GM18868 (cell line): ENCODE data around the gene NAPSA.
"Not testable (repeated sequence)": the region's sequence is repeated elsewhere in the genome, so short reads cannot be mapped to it uniquely, and the experiment has no call there.

ENCODE experiments used
- ATAC-seq: cut with Tn5 transposase; IDR thresholded peaks from one replicate; pipeline ENCODE4 v1.9.1; 2021; ENCODE audit warnings: mild to moderate bottlenecking, moderate library complexity; ENCODE audit not compliant: unreplicated experiment

NAPSA gene

GRCh38 chr19:50332244-50333038, 33.0 kb downstream of the NAPSA start:
- no peak for ATAC-seq

- ATAC-seq = no peak
Observed at GRCh38 chr19:50331994-50332243, 33.5 kb downstream of the NAPSA start.

GRCh38 chr19:50331221-50331993, 34.0 kb downstream of the NAPSA start:
- no peak for ATAC-seq

- ATAC-seq = peak; percentile 25
Observed at GRCh38 chr19:50330365-50331078, 34.9 kb downstream of the NAPSA start.

- not testable (repeated sequence) for ATAC-seq
Observed at GRCh38 chr19:50329926-50330294, 35.5 kb downstream of the NAPSA start.

GRCh38 chr19:50329146-50329925, 36.1 kb downstream of the NAPSA start, which contains the start of gene KCNC3:
TSS of gene KCNC3 (minus strand) at chr19:50329377. CDS start at chr19:50329082, 295 bp downstream.
- ATAC-seq = peak; percentile 52

GRCh38 chr19:50328873-50329145, 36.6 kb downstream of the NAPSA start:
- peak; percentile 14 for ATAC-seq

- ATAC-seq = no peak
Observed at GRCh38 chr19:50328224-50328872, 37.1 kb downstream of the NAPSA start.

GRCh38 chr19:50327461-50328223, 37.8 kb downstream of the NAPSA start:
- no peak for ATAC-seq

- ATAC-seq = no peak
Observed at GRCh38 chr19:50327013-50327412, 38.4 kb downstream of the NAPSA start.

GRCh38 chr19:50326101-50326664, 39.3 kb downstream of the NAPSA start:
- ATAC-seq = no peak

- ATAC-seq = no peak
Observed at GRCh38 chr19:50325310-50326100, 39.9 kb downstream of the NAPSA start.

GRCh38 chr19:50324331-50324730, 41.1 kb downstream of the NAPSA start:
- no peak for ATAC-seq

GRCh38 chr19:50323782-50324133, 41.7 kb downstream of the NAPSA start:
- ATAC-seq = no peak

GRCh38 chr19:50322931-50323781, 42.3 kb downstream of the NAPSA start:
- no peak for ATAC-seq

GRCh38 chr19:50322234-50322633, 43.2 kb downstream of the NAPSA start:
- ATAC-seq = no peak

GRCh38 chr19:50321831-50322230, 43.6 kb downstream of the NAPSA start:
- ATAC-seq = no peak

GRCh38 chr19:50320596-50320995, 44.8 kb downstream of the NAPSA start:
- ATAC-seq = no peak
